GM21526 (cell line): ENCODE results near the gene ABHD17A.

ENCODE experiments used
- ATAC-seq: cut with Tn5 transposase; IDR thresholded peaks from one replicate; pipeline ENCODE4 v1.9.1; 2021; ENCODE audit warnings: moderate library complexity; ENCODE audit not compliant: unreplicated experiment, low FRiP score

ABHD17A gene

GRCh38 chr19:1854542-1855039 lies 30.7 kb downstream of the ABHD17A start:
- ATAC-seq = no peak

- ATAC-seq = no peak
These were observed 31.2 kb downstream of the ABHD17A start for GRCh38 chr19:1854039-1854541.

- no peak for ATAC-seq
These were observed 31.8 kb downstream of the ABHD17A start for GRCh38 chr19:1853295-1854038.

- no peak for ATAC-seq
These were observed 32.6 kb downstream of the ABHD17A start for GRCh38 chr19:1852581-1853128.

- no peak for ATAC-seq
These were observed 33.4 kb downstream of the ABHD17A start for GRCh38 chr19:1851654-1852580.

GRCh38 chr19:1850809-1851653 lies 34.3 kb downstream of the ABHD17A start:
- no peak for ATAC-seq

GRCh38 chr19:1849886-1850398 lies 35.4 kb downstream of the ABHD17A start:
- ATAC-seq = no peak

- no peak for ATAC-seq
These were observed 36.2 kb downstream of the ABHD17A start for GRCh38 chr19:1849132-1849474.

GRCh38 chr19:1848399-1849131 lies 36.7 kb downstream of the ABHD17A start, which contains the start of gene REXO1:
Gene REXO1, minus strand, starts transcription at chr19:1848483. Its CDS starts 125 bp downstream, at chr19:1848358.
- peak; percentile 45 for ATAC-seq

- ATAC-seq = peak; percentile 27
These were observed 37.5 kb downstream of the ABHD17A start for GRCh38 chr19:1847684-1848398.

GRCh38 chr19:1847348-1847683 lies 38.0 kb downstream of the ABHD17A start:
- ATAC-seq = no peak

GRCh38 chr19:1846517-1847204 lies 38.6 kb downstream of the ABHD17A start:
- no peak for ATAC-seq

- ATAC-seq = no peak
These were observed 39.7 kb downstream of the ABHD17A start for GRCh38 chr19:1845642-1846041.

- no peak for ATAC-seq
These were observed 40.2 kb downstream of the ABHD17A start for GRCh38 chr19:1845125-1845515.

- no peak for ATAC-seq
These were observed 40.7 kb downstream of the ABHD17A start for GRCh38 chr19:1844513-1845124.

- no peak for ATAC-seq
These were observed 41.5 kb downstream of the ABHD17A start for GRCh38 chr19:1843646-1844394.

- no peak for ATAC-seq
These were observed 42.2 kb downstream of the ABHD17A start for GRCh38 chr19:1843116-1843515.
